NCI-H345 treated with DMSO at 0.1 percent for 48 hours (cell line): ENCODE data around the gene GPR157.

Source experiments
- DNase-seq: peaks from one replicate; lab custom pipeline; 2025; ENCODE audit not compliant: unreplicated experiment; lab: John Stamatoyannopoulos, UW

The GPR157 gene

DNA sequence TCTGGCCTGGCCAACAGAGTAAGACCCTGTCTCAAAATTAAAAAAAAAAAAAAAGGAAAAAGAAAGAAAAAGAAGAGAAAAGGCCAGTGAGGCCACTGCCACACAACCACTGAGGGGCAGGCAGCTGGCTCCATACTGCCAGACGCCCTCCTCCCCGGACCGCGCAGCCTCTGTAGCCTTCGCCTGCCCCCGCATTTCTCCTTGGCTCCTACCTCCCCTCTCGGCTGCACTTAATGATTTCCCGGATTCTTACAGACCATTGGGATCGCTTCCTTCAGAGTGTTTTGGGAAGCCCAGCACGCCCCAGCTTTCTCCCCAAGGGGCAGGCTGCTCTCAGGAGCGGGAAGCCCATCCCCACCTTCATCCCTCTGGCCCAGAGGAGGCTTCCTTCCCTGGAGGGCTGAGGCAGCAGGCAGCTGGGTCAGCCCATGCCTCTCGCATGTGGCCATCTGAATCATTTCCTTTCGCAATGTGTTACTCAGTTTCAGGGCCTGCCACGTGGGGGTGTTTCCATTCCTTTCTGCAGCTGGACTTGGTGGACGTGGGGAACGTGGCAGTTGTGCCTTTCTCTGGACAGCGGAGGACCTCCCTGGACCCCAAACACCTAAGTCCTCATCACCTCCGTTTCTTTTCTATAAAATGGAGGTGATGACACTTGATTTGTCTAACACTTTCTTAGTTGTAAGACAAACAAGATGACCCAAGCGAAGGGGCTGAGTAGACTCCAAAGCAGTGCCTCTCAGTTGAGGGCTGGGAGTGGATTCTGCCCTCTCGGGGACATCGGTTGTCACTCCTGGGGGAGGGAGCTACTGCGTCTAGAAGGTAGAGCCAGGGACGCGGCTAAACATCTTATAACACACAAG, 61.7 kb downstream of the GPR157 start:
- no peak for DNase-seq

DNA sequence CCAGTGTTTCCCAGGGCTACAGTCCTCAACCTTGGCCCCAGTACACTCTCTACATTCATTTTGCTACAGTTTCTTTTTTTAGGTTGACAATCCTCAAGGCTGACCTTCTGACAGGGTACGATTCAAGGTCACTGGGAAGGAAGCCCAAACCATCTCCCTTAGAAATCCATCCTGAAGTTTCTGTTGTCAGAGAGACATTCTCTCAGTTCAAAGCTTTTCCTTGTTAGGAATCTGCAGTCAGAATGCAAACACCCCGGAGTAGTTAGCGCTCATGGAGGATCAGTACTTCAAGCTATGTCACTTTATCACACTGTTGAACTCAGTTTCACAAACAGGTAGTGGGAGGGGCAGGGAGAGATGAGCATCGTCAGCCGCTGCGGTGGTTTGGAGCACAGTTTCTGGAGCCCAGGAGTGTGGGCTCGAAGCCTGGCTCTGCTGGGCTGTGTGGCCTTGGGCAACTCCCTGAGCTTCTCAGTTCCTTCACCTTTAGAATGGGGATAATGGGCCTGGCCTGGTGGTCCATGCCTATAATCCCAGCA, 63.6 kb downstream of the GPR157 start:
- no peak for DNase-seq

GRCh38 chr1:9062846-9063245, 66.1 kb downstream of the GPR157 start:
- DNase-seq, result no peak

- no peak for DNase-seq
Measured at GRCh38 chr1:9062021-9062471, 66.9 kb downstream of the GPR157 start.

DNA sequence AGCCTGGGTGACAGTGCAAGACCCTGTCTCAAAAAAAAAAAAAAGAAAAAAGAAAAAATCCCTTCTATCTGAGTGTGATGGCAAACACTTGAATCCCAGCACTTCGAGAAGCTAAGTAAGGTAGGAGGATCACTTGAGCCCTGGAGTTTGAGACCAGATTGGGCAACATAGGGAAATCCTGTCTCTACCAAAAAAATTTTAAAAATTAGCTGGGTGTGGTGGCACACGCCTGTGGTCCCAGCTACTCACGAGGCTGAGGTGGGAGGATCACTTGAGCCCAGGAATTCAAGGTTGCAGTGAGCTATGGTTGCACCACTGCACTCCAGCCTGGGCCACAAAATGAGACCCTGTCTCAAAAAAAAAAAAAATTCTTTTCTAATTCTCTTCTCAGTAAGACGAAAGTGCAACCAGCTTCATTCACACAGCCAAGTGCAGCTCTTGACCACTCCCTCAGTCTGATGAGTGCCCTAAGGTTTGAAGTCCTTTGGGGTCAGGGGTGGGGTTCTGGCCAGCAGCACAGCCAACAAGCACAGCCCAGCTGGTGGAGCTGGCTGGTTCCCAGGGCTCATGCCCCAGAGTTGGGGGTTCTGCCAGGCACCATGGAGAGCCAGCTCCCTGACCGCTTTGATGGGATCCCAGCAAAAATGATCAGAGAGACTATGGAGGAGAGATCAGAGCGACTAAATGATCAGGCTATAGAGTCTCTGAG, 67.5 kb downstream of the GPR157 start:
- DNase-seq, result no peak

DNA sequence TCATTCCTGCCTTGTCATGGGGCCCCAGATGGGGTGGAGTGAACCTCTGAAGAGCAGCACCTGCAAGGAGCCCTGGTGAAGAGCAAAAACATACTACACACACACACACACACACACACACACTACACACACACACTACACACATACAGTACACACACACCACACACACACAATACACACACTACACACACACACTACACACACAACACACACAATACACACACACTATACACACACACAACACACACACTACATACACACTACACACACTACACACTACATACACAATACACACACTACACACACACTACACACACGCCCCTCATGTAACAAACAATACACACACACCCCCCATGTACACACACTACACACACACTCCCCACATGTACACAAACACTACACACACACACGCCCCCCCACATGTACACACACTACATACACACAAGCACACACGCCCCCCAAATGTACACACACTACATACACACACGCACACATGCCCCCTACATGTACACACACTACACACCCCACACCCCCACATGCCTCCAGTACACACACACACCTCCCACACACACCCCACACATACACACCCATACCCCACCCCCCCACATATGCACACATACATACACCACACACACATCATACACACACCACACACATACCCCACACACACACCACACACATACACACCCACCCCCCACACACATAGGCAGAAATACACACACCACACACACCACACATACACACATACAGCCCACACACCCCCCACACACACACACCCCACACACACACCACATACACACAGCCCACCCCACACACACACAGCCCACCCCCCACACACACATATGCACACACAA, 68.8 kb downstream of the GPR157 start:
- DNase-seq, result no peak

DNA sequence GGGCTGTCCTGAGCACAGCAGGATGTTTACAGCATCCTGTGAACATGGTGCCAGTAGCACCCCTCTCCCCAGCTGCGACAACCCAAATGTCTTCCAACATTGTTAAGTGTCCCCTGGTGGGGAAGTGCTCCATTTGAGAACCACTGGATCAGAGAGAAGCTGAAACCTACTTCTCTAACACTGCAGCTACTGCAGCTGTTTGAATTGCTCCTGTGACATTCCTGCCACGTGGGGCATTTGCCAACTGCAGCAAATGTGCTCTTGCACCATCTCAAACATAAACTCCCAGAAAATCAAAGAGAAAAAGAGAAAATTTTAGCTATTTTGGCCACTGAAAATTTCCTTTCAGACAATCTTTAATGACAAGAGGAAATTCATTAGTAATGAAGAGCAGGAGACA, 70.4 kb downstream of the GPR157 start:
- no peak for DNase-seq

DNA sequence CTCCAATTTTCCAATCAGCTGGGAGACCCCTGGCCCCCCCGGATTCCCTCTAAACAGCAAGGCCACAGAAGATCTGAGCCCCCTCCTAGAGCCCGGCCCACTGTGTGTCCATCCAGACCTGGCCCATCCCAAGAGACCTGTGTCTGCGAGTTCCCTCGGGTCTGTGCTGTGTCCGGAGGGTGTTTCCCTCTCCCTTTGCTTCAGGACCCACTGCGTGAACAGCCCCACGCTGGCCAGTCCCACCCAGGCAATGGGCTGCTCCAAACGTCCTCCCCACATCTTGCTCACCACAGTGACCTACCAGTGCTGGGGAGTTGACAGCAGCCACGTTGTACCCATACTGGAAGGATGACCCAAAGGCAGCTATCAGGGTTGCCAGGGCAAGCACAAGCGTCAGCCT, 71.1 kb downstream of the GPR157 start:
- no peak for DNase-seq

GRCh38 chr1:9052272-9053049, 76.4 kb downstream of the GPR157 start:
- DNase-seq, result no peak

DNA sequence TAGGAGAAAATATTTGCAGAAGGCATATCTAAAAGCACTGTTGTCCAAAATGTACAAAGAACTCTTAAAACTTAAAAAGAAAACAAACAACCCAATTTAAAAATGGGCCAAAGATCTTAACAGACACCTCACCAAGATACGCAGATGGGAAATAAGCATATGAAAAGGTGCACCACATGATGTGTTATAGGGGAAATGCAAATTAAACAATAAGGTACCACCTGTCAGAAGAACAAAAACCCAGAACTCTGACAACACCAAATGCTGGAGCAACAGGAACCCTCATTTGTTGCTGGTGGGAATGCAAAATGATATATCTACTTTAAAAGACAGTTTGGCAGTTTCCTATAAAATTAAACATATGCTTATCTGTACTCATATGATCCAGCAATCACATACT, 77.5 kb downstream of the GPR157 start:
- no peak for DNase-seq

GRCh38 chr1:9050803-9051202, 78.1 kb downstream of the GPR157 start:
- DNase-seq, result no peak
